ENCODE measurements around the gene NCAM1.

DNA sequence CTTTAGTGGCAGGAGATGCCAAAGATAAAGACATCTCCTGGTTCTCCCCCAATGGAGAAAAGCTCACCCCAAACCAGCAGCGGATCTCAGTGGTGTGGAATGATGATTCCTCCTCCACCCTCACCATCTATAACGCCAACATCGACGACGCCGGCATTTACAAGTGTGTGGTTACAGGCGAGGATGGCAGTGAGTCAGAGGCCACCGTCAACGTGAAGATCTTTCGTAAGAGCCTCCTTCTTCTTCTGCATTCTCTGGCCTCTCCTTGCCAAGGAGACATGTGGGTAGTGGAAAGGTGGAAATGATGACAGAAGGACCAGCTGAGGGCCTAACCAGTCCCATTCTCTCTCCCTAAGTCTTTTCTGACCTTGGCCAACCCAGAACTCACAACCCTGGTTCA lies 243.1 kb downstream of the NCAM1 start:
- TF ChIP-seq, protein P1, sequence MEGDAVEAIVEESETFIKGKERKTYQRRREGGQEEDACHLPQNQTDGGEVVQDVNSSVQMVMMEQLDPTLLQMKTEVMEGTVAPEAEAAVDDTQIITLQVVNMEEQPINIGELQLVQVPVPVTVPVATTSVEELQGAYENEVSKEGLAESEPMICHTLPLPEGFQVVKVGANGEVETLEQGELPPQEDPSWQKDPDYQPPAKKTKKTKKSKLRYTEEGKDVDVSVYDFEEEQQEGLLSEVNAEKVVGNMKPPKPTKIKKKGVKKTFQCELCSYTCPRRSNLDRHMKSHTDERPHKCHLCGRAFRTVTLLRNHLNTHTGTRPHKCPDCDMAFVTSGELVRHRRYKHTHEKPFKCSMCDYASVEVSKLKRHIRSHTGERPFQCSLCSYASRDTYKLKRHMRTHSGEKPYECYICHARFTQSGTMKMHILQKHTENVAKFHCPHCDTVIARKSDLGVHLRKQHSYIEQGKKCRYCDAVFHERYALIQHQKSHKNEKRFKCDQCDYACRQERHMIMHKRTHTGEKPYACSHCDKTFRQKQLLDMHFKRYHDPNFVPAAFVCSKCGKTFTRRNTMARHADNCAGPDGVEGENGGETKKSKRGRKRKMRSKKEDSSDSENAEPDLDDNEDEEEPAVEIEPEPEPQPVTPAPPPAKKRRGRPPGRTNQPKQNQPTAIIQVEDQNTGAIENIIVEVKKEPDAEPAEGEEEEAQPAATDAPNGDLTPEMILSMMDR (tag by site-specific recombination; IDR thresholded peaks at IDR 0.05): no peak
- no peak for TF ChIP-seq ZBTB20 (tag by site-specific recombination; IDR thresholded peaks at IDR 0.05)

All from HEK293 (cell line).